Stimulated activated CD4-positive, alpha-beta T cell treated with anti-CD3 and anti-CD28 coated beads, Interleukin-1b, Interleukin-23, amount 100 ng/mL, for 24 hours (primary cell): ENCODE measurements around the gene LAMA4.
"Not testable (repeated sequence)": the region's sequence is repeated elsewhere in the genome, so short reads cannot be mapped to it uniquely, and the experiment has no call there.

Experiments
- DNase-seq, 4 experiments: peaks; one replicate each; pipeline ENCODE4 v3.0.0-alpha.2; 2020; ENCODE audit warnings: low read depth in 4 of 4, low spot score in 1 of 4

Gene LAMA4

DNA sequence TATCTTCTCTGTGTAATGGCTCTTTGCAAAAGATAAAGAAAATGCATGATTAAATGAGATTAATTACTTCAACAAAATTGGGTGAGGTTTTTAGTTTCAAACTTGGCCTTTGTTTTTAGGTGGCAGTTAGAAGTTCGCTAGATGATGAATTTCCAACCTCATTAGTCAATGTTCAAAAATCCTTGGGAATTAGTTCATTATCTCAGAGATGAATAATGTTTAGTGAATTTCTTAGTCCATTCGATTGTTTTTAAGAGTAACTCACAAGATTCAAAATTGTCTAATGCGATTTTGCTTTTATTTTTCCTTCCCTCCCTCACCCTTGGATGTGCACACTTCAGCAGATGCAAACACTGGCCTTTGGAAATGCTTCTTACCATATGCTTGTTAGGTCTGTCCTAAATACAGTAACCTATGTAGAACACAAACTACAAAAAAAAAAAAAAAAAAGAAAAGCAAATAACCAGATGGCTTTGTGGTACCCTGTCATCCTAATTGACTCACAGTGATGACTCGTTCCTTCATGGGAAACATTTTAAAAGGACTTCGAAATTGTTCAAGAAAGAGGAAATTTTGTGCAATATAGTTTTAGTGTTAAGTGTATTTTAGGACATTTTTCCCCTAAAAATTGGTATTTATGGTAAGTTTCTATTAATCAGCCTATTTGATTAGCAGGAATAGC is 100.3 kb downstream of the LAMA4 start:
- no peak for DNase-seq

DNA sequence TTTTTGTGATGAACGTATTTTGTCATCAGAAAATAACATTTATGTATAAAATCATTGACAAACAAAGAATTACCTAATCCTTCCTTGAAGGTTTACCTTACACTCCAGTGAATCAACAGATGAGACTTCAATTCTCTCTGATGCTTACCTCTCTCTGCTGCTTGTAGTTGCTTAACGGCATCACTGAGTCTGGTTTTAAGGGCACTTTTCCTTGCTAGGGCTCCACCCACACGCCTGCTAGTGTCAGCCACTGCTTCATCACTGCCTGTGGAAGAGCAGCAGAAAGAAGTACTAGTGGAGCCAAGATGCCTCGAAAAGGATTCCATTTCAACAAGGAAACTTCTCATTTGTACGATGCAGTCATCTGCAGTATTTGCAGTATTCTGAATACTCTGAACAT is 104.0 kb downstream of the LAMA4 start:
- no peak for DNase-seq

DNA sequence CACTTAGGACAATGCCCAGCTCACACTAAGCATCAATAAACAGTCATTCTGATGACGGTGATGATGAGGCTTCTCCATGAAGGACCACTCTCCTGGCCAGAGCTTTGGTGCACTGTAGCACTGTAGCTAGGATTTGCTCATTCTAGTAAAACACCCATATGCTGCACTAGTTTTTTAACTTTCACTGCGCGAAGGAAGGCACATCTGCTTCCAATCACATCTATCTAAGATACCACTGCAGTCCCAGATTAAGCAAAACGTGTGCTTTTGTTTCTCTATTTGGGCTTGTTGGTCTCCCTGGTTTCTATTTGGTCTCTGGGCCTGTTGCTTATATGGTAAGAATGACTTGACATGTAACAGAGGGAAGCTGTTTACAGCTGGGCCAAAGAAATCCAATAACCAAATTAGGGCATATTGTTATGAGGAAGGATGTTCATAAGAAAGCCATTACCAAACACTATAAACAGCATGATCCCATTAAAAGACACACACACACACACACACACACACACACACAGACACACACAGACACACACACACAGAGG is 104.6 kb downstream of the LAMA4 start:
- DNase-seq = no peak

DNA sequence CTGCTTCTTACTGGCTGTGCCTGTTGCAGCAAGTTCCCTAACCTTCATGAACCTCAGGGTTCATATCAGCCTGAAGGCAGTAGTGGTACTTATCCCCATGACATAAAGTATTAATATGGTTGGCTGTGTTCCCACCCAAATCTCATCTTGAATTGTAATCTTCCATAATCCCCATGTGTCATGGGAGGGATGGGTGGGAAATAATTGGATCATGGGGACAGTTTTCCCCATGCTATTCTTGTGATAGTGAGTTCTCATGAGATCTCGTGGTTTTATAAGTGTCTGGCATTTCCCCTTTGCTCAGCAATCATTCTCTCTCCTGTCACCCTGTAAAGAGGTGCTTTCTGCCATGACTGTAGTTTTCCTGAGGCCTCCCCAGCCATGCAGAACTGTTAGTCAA is 105.1 kb downstream of the LAMA4 start:
- DNase-seq = no peak

DNA sequence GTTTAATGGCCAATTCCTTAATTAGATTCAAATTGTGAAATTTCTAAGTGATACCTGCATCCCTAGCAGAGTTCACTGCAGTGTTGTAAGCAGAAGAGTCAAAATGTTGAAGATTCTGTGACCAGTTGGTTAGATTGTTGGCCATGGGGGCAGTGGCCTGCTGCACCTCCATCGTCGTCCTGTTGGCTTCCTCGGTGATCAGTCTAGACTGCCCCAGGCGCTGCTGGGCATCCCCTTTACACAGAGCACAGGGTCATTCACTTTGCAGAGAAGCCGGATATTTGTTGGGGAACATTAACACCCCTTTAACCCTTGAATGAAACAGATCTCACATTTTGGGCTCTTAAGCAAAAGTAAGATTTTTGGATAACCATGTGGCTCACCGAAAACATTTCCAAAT is 106.3 kb downstream of the LAMA4 start:
- no peak for DNase-seq

DNA sequence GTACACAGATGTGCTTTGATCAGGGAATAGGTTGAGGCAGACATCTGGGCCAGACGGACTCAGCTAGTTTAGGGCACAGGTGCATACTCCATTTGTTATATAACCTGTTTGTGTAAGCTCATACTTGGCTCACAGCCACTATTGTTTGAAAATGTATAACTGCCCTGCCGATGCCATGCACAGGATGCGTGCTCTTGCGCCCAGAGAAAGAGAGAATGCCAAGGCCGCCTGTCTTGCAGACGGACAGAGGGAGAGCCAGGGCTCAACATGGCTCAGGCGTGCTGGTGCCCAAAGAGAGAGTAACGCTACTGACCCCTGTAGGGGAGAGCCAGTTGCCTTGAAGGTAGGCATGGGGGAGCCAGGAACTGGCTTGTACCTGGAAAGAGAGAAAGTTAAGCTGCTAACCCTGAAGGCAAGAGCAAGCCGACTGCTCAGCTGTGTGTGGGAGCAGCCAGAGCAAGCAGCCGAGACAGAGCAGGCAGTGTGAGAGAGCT is 109.2 kb downstream of the LAMA4 start:
- DNase-seq = no peak

DNA sequence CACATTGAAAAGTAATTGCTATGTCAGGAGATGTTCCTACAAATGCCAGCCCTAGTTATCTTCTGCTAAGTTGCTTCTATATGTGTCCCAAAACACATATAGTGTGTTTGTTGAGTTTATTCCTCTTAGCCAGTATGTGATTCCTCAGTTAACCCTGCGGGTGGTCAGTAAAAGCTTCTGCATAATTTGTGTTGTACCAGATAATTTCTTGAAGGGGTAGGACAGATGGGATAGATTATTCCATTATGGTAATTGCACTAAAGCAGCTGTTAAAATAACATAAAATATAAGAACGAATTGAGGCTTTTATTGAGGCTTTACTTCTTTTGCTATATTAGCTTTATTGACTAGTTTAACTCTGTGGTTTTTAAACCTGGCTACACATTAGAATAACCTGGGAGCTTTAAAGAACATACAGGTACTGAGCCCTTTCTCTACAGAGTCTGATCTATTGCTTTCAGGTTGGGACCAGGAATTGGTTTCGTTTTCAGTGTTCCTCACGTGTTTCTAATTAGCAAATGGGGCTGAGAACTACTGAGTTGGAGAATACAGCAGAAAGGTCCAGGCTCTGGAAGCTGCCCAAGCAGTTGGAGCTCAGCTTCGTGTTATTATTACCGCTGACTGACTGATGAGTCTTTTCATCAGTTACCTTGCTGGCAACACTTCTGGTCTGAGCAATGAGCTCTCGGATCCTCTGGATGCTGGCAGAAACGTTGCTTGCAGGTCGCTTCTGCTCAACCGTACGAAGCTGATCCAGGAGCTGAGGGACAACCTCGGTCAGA is 110.0 kb downstream of the LAMA4 start:
- no peak for DNase-seq

DNA sequence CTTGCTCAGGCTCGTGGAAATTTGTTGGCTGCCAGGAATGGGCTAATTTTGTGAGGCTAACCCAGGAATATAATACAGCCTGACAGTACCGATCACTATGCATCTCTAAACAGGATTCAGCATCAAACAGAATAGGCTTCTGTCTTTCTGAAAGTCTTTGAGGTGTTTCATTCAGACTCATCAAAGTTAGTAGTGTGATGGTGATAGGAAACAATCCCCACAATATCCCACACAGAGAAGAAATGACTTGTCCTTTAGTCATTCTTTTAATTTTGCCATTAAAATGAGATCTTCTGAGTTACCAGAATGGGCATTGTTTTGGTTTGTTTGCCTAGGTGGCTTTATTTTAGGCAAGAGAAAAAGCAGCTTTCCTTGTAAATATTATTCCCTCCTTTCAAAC is 112.7 kb downstream of the LAMA4 start:
- no peak for DNase-seq

DNA sequence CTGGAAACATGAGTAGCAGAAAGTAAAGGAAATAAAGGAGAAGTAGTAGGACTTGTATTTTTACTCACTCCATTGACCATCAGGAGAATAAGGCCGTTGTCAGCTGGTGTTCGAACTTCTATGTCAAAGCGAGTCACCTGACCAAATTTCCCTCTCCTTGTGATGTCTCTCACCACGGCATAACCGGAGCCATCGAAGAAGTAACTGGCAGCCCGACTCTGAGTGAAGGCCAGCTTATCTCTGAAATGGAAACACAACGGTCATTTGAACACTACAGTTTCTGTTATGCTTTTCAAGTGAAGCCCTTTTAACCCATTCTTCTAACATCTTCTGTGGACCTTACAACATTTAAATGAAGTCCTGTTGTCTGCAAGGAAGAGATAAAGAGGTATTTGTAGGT is 115.3 kb downstream of the LAMA4 start:
- DNase-seq = no peak

DNA sequence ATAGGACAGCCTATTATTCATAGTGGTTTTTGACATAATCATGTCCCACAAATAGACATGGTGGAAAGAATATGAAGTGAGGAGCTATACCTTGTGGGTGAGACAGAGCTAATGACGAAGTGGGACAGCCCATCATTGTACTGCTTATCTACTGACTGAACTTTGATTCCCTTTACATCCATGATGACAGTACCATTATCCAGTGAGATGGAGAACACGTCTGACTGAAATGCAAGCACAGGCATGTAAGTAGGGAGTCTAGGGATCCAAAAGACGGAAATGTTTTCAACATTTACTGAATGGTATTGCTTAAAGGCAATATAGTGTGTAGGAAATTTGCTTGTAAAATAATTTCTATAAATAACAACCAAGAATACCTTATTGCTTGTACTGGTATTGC is 123.5 kb downstream of the LAMA4 start:
- no peak for DNase-seq

DNA sequence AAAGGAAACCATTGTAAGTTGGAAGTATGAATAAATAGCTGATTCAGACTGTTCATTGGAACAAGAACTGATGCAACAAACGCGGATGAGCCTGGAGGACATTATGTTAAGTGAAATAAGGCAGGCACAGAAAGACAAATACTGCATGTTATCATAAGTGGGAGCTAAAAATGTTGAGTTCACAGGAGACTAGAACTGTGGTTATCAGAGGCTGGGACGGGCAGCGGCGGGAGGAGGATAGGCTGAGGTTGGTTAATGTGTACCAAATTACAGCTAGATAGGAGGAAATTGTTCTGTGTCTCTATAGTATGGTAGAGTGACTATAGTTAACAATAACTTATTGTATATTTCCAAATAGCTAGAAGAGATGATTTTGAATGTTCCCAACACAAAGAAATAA is 126.2 kb downstream of the LAMA4 start:
- no peak for DNase-seq

DNA sequence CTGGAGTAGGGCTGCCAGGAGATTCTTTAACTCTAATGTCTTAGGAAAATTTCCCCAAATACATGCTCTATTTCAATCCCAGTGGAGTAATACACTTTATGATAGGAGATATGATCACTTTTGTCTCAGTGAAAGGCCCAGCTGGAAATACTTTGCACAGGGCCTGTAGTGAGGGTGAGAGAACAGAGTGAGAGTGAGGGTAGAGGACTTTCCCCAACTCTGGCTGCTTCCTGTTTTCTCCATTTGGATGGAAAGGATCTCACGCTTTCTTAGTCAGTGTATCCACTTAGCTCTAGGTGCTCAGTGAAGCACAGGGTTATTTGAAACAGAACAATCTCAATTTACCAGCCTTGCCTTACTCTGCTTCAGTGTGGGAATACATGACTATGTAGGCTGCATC is 130.4 kb downstream of the LAMA4 start:
- DNase-seq = no peak

DNA sequence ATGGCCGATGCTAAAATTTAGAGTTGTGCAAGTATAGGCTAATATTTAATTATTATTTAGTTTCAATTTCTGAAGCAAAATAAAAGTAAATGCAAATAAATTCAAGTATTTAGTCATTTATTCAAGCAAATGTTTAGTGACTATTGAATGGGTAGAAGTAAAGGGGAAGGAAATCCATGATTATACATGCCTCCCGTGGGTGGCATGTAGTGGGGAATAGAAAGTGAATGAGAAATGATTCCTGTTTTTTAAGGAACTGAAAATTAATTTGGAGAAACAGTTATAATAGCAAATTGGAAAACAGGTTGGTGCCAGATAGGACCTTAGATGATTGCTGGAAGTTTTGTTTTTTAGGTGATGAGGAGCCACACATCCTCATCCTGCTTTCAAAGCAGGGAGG is 131.6 kb downstream of the LAMA4 start:
- no peak for DNase-seq

DNA sequence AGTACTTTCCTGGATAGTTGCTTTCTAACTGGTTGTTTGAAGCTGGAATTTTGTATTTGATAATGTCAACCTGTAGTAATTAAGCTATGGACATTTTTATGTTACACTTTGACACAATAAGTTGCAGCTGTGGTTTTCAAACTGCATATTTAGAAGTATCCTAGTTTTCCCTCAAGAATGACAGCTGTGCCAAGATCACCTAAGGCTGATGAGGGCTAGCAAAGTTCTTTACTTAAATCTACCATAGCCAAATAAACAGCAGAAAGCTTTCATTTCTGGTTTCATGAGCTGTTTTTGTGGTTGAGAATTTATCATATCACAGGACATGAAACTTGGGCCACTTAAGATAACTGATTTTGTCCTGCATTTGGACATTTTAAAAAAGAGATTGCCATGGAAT is 136.3 kb downstream of the LAMA4 start:
- no peak for DNase-seq

DNA sequence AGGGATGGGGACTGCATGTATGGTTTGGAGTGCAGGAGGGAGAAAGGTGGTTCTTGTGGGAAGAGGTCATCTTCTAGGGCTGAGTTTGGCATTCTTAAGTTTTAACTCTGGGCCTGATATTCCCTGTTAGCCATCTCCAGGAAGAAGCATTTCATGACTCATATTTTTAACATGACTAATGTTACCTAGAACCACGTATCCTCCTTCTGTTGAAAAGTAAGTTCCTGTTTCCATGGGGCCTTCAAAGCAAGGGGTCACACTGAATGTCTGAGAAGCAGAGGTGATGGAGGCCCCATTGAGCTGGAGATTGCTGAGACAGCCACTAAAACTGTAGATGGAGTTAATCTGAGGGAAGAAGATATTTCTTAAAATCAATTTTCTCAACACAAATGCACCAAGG is 136.8 kb downstream of the LAMA4 start:
- DNase-seq = no peak

DNA sequence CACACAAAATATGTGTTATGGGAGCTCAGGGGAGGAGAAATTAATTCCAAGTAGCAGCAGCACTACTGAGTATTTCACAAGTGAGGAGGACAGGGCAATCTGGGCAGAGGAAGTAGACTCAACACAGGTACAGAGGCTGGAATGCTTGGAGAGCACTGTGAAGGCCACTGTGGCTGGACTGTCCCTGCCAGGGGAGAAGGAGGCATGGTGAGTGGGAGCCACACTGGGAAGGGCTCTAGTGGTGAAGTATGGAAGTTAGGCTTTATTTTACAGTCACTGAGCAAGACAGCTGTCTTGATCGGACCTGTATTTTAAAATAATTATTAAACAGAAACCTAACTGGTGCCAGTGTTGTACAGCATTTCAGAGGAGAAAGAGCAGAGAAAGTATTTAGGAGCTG is 138.1 kb downstream of the LAMA4 start:
- DNase-seq = no peak

DNA sequence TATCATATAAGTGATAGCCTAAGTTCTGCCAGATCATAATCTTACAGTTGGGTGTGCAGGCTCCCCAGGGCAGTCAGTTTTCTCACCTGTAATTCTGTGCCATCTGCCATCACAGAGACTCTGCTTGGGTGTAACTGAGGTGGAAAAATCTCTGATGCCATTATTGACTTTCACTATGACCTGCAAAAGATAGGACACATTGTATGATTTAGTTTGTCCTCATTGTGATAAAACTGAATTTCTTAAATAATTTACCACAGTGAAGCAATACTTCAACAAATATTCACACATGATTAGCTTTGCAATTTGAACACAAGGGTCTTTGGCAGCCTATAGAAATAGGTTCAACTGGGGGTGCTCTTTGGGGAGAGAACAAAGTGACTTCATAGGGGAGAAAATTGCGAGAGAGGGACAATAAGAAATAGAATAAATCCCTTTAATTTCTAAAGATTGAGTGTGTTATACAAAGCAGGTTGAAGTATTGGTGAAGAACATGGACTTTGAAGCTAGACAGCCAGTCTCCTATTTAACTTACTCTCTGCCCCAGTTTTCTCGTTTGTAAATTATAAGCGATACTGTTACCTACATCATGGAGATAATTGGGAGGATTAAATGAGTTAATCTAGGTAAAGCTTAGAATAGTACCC is 139.7 kb downstream of the LAMA4 start:
- DNase-seq = no peak

DNA sequence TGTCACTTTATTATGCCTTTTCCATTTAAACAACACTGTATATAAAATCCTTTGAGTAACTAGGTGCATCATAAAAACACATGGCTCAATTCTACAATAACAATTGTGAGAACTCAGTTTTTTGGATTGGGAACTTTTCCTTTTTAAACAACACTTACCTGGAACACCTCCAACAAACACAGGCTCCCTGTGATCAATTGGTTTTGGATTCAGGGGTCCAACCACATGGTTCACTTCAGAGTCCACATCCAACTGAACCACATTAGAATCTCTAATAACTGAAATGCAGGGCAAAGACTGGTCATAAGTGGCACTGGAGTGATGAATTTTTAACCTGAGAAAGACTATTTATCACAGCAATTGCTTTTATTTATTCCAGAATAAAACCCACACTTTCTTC is 140.4 kb downstream of the LAMA4 start:
- DNase-seq = no peak

DNA sequence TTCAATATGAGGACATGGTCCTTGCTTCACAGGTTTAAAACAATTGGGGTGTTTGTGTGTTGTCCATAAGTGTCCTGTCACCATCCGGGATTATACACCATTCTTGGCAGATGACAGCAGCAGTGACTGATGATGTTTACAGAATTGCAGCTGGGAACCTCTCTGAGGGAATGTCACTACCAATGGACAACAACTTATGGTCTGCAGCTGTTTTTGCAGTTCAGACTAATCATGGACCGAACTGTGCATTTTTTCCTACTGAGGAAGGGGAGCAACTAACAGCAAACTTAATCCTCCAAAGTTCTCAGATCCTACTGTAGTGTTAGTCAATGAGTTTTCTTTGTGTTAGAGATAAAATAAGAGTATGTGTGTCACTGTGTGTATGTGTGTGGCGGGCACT is 140.9 kb downstream of the LAMA4 start:
- DNase-seq = no peak

DNA sequence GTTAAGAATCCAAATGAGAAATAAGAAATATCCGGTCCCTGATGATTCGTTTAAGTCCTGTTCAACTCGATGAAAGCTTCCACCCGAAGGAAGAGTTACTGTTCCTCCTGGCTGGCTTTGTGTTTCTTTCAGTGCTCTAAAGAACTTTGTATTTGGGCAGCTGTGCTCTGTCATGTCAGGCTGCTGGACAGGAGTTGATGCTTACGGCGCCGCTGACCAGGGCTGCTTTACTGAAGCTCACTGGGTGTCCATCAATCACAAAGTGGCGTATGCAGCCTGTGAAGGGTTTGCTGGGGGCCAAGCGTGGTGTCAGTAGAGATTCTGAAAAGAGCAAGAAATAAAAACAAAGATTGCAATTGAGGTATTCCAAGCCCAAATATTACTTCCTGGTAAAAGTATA is 145.1 kb downstream of the LAMA4 start:
- no peak for DNase-seq

DNA sequence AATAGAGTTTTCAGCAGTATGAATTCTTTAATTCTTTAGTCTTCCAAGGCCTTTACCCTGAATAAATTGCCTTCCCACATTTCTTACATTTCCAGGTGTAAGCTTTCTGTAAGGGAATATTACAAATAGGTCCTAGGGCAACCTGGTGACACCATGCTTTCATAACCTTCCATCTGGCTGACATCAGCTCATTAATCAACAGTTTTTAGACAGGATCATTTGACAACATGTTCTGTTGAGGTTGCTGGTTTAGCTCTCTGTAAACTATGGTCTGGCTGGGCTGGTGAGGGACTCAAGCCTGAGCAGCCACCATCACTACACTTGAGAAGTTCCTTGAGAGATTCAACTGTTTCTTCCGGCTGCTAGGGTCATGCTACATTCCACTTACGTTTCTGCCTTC is 147.8 kb downstream of the LAMA4 start:
- DNase-seq = no peak

DNA sequence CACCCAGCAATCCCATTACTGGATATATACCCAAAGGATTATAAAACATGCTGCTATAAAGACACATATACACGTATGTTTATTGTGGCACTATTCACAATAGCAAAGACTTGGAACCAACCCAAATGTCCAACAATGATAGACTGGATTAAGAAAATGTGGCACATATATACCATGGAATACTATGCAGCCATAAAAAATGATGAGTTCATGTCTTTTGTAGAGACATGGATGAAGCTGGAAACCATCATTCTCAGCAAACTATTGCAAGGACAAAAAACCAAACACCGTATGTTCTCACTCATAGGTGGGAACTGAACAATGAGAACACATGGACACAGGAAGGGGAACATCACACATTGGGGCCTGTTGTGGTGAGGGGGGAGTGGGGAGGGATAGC is 148.3 kb downstream of the LAMA4 start:
- not testable (repeated sequence) for DNase-seq
